Neural progenitor cell (in vitro differentiated cells): ENCODE measurements around the gene CACNA1B.

Source experiments
- EZH2 ChIP-seq: fragments of 200-600 bp; sonication (generic); IDR thresholded peaks from 2 replicates; pipeline ENCODE4 v1.6.1; 2017; ENCODE audit warnings: antibody characterized with exemption, mild to moderate bottlenecking, moderate library complexity
- TF ChIP-seq, protein P1 (sequence below): fragments of 200-600 bp; sonication (generic); IDR thresholded peaks from 2 replicates; pipeline ENCODE4 v1.5.1; 2017; ENCODE audit warnings: antibody characterized with exemption, mild to moderate bottlenecking

DNA sequence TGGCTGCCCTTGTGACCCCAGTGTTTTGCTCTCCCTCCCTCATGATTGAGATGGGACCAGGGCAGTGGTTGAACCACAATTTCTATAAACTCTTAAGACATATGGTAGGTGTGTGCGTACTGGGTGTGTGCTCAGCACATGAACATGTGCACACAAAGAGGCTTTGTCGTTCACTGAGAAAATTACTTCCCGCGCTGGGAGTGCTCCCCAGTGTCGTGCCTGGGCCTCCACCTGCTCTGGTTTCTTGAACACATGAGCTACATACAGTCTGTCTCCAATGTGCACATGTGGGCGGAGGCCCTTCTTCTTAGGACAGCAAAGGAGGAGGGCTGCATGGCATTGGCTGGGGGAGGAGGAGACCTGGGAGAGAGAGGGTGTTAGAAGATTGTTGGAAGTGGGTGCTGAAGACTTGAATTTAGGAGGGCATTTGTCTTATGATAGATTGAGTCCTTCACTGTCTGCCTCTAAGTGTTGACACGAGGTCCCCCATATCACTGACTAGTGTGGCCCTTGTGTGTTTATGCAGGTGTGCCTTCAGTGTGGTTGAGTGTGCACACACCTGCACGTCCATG is 170.0 kb downstream of the CACNA1B start:
- TF ChIP-seq, protein P1, sequence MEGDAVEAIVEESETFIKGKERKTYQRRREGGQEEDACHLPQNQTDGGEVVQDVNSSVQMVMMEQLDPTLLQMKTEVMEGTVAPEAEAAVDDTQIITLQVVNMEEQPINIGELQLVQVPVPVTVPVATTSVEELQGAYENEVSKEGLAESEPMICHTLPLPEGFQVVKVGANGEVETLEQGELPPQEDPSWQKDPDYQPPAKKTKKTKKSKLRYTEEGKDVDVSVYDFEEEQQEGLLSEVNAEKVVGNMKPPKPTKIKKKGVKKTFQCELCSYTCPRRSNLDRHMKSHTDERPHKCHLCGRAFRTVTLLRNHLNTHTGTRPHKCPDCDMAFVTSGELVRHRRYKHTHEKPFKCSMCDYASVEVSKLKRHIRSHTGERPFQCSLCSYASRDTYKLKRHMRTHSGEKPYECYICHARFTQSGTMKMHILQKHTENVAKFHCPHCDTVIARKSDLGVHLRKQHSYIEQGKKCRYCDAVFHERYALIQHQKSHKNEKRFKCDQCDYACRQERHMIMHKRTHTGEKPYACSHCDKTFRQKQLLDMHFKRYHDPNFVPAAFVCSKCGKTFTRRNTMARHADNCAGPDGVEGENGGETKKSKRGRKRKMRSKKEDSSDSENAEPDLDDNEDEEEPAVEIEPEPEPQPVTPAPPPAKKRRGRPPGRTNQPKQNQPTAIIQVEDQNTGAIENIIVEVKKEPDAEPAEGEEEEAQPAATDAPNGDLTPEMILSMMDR = no peak
- TF ChIP-seq EZH2 = no peak
